HL-60/S4 treated with retinoic acid at 250 ng/mL for 4 days and 3 days (cell line): ENCODE results near the gene ATP5F1D.

Experiments used
- in situ Hi-C: fragments of 300-500 bp; cut with MboI; formaldehyde crosslinking; loops from 2 replicates; pipeline ENCODE4 v1.7.0; 2022; ENCODE audit warnings: low sequenced_read_pairs

The ATP5F1D gene

GRCh38 chr19:1268226-1269064 is 26.9 kb downstream of the ATP5F1D start:
- in situ Hi-C loops: no loop called here

DNA sequence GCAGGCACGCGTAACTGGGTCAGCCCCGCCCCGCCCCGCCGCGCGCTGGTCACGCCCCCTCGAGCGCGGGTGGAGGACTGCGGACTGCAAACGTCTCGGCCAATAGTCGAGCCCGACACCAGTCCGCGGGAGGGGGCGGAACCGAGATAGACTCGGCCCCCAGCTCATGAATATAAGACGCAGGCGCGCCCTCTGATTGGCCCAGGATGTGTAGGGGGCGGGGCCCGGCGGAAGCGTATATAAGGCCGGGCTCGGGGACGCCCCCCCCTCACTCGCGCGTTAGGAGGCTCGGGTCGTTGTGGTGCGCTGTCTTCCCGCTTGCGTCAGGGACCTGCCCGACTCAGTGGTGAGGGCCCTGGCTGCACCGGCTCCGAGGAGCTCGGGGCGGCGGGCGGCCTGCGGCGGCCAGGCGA is 27.5 kb downstream of the ATP5F1D start, which contains the start of gene CIRBP:
TSS of gene CIRBP (plus strand) at position 268 of the 413 bp plus-strand sequence. CDS start 1,602 bp downstream, outside the sequence.
- in situ Hi-C loops: no loop called here

- in situ Hi-C loops: loop anchor here (10.0 kb wide), 1 partner anchor 105 kb away; no protein-coding TSS in a partner anchor
Measured at GRCh38 chr19:1269478-1270212, 28.1 kb downstream of the ATP5F1D start.

DNA sequence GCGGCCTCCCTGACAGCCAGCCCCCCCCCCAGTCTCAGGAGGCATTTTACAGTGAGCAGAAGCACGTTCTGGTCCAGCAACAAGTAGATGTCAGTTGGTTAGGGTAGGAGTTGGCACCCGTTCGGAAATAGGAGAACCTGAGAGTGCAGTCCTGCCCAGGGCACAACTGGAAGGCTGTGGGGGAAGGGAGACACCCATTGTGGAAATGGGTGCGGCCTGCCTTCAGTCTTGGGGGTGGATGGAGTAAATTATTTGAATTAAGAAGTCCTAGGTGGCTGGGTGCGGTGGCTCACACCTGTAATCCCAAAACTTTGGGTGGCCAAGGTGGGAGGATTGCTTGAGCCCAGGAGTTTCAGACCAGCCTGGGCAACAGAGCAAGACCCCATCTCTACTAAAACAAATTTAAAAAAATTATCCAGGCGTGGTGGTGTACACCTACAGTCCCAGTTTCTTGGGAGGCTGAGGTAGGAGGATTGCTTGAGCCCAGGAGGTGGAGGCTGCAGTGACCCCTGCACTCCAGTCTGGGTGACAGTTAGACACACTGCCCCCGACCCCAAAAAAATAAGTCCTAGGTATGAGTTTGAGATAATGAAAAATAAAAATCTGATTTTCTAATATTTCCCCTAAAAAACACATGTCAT is 28.8 kb downstream of the ATP5F1D start:
- in situ Hi-C loops: loop anchor here (10.0 kb wide), 1 partner anchor 104 kb away; no protein-coding TSS in a partner anchor

GRCh38 chr19:1270854-1271527 is 29.4 kb downstream of the ATP5F1D start:
- in situ Hi-C loops: loop anchor here (10.0 kb wide), 1 partner anchor 104 kb away; no protein-coding TSS in a partner anchor

DNA sequence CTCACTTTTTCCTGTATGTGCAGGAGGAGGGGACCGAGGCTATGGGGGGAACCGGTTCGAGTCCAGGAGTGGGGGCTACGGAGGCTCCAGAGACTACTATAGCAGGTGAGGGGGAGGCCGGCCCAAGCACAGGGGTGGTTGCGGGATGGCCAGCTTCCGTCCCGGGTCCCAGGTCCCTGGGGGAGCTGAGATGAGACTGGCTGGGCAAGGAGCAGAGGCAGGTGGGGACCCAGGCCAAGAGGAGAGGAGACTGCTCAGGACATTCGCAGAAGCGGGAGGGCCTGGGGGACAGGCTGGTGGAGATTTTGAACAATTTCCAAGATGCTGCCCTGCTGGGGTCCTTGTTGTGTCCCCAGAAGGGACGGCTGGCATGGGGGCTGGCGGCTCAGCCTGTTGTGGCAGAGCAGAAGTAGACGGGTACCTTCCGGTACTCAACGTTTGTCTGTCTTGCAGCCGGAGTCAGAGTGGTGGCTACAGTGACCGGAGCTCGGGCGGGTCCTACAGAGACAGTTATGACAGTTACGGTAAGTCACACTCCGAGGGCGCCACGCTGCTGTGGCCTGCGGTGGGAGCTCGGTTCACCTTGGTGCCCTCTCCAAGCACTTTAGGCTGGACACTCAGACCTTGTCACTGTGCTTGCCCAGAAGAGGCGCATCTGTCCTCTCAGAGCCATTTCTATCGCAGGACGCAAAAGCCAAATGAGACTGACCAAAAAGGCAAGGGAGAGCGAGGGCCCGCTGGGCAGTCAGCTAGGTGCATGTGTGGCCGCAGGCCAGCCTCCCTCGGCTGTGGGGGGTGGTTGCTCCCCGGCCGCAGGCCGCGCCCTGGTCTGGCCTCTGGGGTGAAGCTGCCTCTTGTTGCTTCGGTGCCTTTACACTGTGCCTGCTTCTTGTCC is 30.2 kb downstream of the ATP5F1D start:
- in situ Hi-C loops: loop anchor here (10.0 kb wide), 1 partner anchor 103 kb away; no protein-coding TSS in a partner anchor

DNA sequence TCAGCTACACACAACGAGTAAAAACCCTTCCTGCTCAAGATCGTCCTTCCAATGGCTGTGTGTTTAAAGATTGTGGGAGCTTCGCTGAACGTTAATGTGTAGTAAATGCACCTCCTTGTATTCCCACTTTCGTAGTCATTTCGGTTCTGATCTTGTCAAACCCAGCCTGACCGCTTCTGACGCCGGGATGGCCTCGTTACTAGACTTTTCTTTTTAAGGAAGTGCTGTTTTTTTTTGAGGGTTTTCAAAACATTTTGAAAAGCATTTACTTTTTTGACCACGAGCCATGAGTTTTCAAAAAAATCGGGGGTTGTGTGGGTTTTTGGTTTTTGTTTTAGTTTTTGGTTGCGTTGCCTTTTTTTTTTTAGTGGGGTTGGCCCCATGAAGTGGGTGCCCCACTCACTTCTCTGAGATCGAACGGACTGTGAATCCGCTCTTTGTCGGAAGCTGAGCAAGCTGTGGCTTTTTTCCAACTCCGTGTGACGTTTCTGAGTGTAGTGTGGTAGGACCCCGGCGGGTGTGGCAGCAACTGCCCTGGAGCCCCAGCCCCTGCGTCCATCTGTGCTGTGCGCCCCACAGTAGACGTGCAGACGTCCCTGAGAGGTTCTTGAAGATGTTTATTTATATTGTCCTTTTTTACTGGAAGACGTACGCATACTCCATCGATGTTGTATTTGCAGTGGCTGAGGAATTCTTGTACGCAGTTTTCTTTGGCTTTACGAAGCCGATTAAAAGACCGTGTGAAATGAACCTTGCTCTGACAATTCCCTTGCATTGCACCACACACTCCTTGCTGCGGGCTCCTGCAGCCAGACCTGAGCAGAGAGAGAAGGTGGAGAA is 31.1 kb downstream of the ATP5F1D start:
- in situ Hi-C loops: loop anchor here (10.0 kb wide), 1 partner anchor 102 kb away; no protein-coding TSS in a partner anchor

GRCh38 chr19:1273263-1274041 is 31.9 kb downstream of the ATP5F1D start:
- in situ Hi-C loops: loop anchor here (10.0 kb wide), 1 partner anchor 101 kb away; no protein-coding TSS in a partner anchor

DNA sequence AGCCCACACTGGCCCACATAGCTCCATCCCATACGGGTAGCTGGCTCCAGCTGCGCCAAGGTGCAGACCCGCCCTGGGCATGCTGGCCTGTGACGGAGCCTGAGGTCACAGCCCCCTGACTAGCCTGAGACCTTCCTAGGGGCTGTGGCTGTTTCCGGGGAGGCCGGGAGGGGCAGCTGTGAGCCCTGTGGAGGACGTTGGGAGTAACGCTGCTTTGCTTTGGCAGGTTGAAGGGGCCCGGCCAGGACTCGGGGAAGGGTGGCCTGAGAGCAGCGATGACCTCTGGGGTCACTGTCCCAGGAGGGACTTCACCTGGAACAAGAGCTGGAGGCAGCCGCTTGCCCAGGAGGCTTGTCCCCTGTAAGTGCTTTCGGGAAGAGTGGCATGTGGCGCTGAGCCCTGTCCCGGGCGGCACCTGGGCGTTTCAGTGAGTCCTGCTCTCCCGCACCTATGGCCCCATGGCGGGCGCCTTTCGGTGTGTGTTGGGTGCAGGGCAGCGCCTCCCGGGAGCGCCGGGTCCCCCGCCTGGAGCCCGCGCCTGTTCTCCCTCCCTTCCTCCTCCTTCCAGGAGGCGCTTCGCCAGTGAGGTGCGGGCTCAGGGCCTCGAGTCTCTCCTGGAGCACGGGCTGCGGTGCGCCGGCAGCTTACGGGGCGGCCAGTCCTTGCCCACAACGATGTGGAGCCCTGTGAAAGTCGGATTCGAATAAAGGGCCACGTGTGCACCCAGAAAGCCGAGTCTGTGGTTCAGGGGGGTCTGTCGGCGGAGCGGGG is 32.7 kb downstream of the ATP5F1D start:
- in situ Hi-C loops: loop anchor here (10.0 kb wide), 1 partner anchor 101 kb away; no protein-coding TSS in a partner anchor

GRCh38 chr19:1274852-1275259 is 33.3 kb downstream of the ATP5F1D start:
- in situ Hi-C loops: loop anchor here (10.0 kb wide), 1 partner anchor 100 kb away; no protein-coding TSS in a partner anchor

DNA sequence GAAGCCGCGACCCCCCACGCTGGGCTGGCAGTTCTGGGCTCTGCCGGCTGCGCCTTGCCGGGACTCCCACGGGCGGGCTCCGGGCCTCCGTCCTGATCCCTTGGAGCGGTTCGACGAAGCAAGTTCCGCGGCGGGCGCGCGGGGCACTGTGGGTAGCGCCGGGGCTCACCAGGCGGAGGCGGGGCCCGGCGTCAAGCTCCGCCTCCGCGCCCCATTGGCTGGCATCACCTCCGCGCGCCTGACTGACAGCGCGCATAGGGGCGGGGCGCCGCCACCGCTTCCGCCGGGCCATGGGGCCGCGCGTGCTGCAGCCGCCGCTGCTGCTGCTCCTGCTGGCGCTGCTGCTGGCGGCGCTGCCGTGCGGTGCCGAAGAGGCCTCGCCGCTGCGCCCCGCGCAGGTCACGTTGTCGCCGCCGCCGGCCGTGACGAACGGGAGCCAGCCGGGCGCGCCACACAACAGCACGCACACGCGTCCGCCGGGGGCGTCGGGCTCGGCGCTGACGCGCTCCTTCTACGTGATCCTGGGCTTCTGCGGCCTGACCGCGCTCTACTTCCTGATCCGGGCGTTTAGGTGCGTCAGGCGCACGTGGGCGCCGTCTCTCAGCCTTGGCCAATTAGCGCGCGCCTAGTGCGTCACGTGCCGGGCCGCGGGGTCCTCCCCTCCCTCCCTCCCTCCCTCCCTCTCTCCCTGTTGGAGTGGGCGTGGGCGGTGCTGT is 33.9 kb downstream of the ATP5F1D start, which contains the start of gene FAM174C:
TSS of gene FAM174C (plus strand) at position 271 of the 716 bp plus-strand sequence. CDS start at position 291, 20 bp downstream.
- in situ Hi-C loops: loop anchor here (10.0 kb wide), 1 partner anchor 99 kb away; no protein-coding TSS in a partner anchor

DNA sequence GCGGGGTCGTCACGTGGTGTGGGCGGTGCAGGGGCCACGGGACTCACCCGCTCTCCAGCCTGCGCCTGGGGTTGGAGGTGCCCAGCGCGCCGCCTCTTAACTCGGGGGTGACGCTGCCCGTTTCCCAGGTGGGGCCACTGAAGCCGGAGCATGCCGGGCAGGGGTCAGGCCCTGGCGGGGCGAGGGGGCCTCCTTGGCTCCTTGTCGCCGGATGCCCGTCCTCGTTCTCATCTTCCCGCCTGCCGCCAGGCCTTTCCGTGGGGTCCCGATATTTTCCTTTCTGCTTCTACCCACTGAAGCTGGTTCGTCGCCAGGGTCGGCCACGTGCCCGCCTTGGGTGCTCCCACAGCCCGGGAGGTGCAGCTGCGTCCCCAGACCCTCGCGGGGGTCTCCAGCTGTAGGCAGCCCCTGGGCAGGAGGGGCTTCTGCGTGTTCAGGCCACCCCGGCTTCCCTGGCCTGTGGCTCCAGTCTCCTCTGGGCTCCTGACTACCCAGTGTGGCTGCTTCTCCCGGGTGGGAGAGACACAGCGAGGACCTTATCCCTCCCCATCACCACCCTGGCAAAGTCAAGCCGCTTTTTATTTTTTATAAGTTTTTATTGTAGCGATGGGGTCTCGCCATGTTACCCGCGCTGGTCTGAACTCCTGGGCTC is 34.6 kb downstream of the ATP5F1D start:
- in situ Hi-C loops: loop anchor here (10.0 kb wide), 1 partner anchor 99 kb away; no protein-coding TSS in a partner anchor

- in situ Hi-C loops: loop anchor here (10.0 kb wide), 1 partner anchor 98 kb away; no protein-coding TSS in a partner anchor
Measured at GRCh38 chr19:1276628-1277022, 35.1 kb downstream of the ATP5F1D start.

DNA sequence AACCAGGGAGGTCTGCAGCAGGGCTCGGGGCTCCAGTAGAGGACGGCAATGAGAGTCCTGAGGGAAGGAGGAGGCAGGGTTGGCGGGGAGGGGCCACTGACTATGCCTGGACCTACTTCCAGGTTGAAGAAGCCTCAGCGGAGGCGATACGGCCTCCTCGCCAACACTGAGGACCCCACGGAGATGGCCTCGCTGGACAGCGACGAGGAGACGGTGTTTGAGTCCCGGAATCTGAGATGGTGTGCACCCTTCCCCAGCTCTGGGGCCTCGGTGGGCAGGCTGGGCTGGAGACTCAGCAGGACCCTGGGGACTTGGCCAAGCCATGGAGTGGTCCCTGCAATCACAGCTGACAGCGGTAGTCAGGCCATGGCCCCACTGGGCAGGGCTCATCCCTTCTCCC is 35.5 kb downstream of the ATP5F1D start:
- in situ Hi-C loops: loop anchor here (10.0 kb wide), 1 partner anchor 98 kb away; no protein-coding TSS in a partner anchor

- in situ Hi-C loops: loop anchor here (10.0 kb wide), 1 partner anchor 97 kb away; no protein-coding TSS in a partner anchor
Measured at GRCh38 chr19:1278074-1278473, 36.5 kb downstream of the ATP5F1D start.
